H1 (cell line): Measurements from ENCODE around the gene FAS. TPM values are rescaled to one million over a fixed set of nuclear protein-coding genes. Genes with fewer than 3 reads are reported as not detected.

Source experiments
- CTCF ChIA-PET: fragments of 300-600 bp; sonication (Branson Sonifier 250); formaldehyde crosslinking; loops from one replicate; lab custom pipeline; 2021; ENCODE audit not compliant: partially characterized antibody; lab: Charles Lee
- POLR2A ChIA-PET: fragments of 300-600 bp; sonication (Branson Sonifier 250); formaldehyde crosslinking; loops from one replicate; lab custom pipeline; 2021; ENCODE audit warnings: inconsistent platforms; ENCODE audit not compliant: partially characterized antibody; lab: Charles Lee
- DNase-seq, 2 experiments: peaks; one replicate each; pipeline versions ENCODE4 v3.0.0 to v3.0.0-alpha.2; 2010 to 2022; ENCODE audit warnings: low spot score in 2 of 2, low read depth in 1 of 2, mixed read lengths in 1 of 2
- FAIRE-seq: peaks from 2 replicates; lab custom pipeline; 2011; peaks lifted over from hg19 to GRCh38; lab: Jason Lieb, UNC
- H2AFZ ChIP-seq: 2 replicates; pipeline ENCODE4 v1.8.1; 2012; ENCODE audit warnings: low read length, inconsistent platforms
- H2AK5ac ChIP-seq: 2 replicates; pipeline ENCODE4 v1.6.1; 2013; ENCODE audit warnings: low read depth, low read length
- H2BK120ac ChIP-seq: replicated peaks from 2 replicates; pipeline ENCODE3; 2013; ENCODE audit warnings: low read depth, low read length, inconsistent platforms
- H2BK12ac ChIP-seq: 2 replicates; pipeline ENCODE4 v1.6.1; 2013; ENCODE audit warnings: low read depth, low read length
- H2BK15ac ChIP-seq: 2 replicates; pipeline ENCODE4 v1.6.1; 2013; ENCODE audit warnings: low read length
- H2BK20ac ChIP-seq: 2 replicates; pipeline ENCODE4 v1.6.1; 2013; ENCODE audit warnings: low read length
- H2BK5ac ChIP-seq: 2 replicates; pipeline ENCODE4 v1.6.1; 2013; ENCODE audit warnings: low read depth, low read length
- H3K14ac ChIP-seq: 2 replicates; pipeline ENCODE4 v1.6.1; 2013; ENCODE audit warnings: inconsistent platforms; ENCODE audit not compliant: insufficient read length
- H3K18ac ChIP-seq: 2 replicates; pipeline ENCODE4 v1.6.1; 2013; ENCODE audit warnings: low read length; ENCODE audit errors: extremely low read depth
- H3K23ac ChIP-seq: 2 replicates; pipeline ENCODE4 v1.6.1; 2013; ENCODE audit warnings: inconsistent platforms; ENCODE audit not compliant: insufficient read length
- H3K23me2 ChIP-seq: 2 replicates; pipeline ENCODE4 v1.6.1; 2013; ENCODE audit warnings: low read depth, low read length
- H3K27ac ChIP-seq: 2 replicates; pipeline ENCODE4 v1.6.1; 2011; ENCODE audit warnings: low read depth, low read length, inconsistent platforms
- H3K27me3 ChIP-seq, 4 experiments: replicated peaks in 1 of 4; 1 replicate in 1 of 4; 2 replicates in 3 of 4; pipeline versions ENCODE4 v1.6.1 to v1.8.1; 2011 to 2013; ENCODE audit warnings: low read length in 3 of 4, mild to moderate bottlenecking in 3 of 4, inconsistent platforms in 2 of 4, mixed read lengths in 2 of 4, moderate library complexity in 1 of 4; ENCODE audit not compliant: control insufficient read depth in 3 of 4, insufficient read depth in 3 of 4; ENCODE audit errors: extremely low read depth in 1 of 4
- H3K36me3 ChIP-seq, 4 experiments: 2 replicates each; pipeline versions ENCODE4 v1.6.1 to v1.8.1; 2011 to 2013; ENCODE audit warnings: mild to moderate bottlenecking in 4 of 4, low read length in 3 of 4, moderate library complexity in 2 of 4, control low read depth in 1 of 4, inconsistent platforms in 1 of 4; ENCODE audit not compliant: insufficient read depth in 4 of 4, control insufficient read depth in 2 of 4
- H3K4ac ChIP-seq: replicated peaks from 2 replicates; pipeline ENCODE3; 2013; ENCODE audit warnings: low read length, low read depth, mixed read lengths, inconsistent platforms; ENCODE audit not compliant: insufficient read length
- H3K4me1 ChIP-seq, 4 experiments: replicated peaks in 1 of 4; 1 replicate in 1 of 4; 2 replicates in 3 of 4; pipeline versions ENCODE4 v1.6.1 to v1.8.1; 2011 to 2013; ENCODE audit warnings: low read length in 3 of 4, inconsistent platforms in 2 of 4, mixed read lengths in 1 of 4; ENCODE audit not compliant: insufficient read depth in 4 of 4, control insufficient read depth in 3 of 4
- H3K4me2 ChIP-seq, 2 experiments: 2 replicates each; pipeline versions ENCODE4 v1.6.1 to v1.8.1; 2011 to 2013; ENCODE audit warnings: low read depth in 2 of 2, low read length in 2 of 2, control low read depth in 1 of 2, inconsistent platforms in 1 of 2, mild to moderate bottlenecking in 1 of 2; ENCODE audit not compliant: insufficient read depth in 1 of 2
- H3K4me3 ChIP-seq, 4 experiments: fragments of 200-600, 300-600 bp in 1 of 4; sonication (generic), shearing (Covaris generic), sonication (Bioruptor Twin) in 1 of 4; 2 replicates each; pipeline versions ENCODE4 v1.5.1 to v1.8.1; 2011 to 2016; ENCODE audit warnings: low read length in 4 of 4, low read depth in 3 of 4, control low read depth in 2 of 4, inconsistent platforms in 2 of 4, mild to moderate bottlenecking in 2 of 4, mixed read lengths in 1 of 4, moderate library complexity in 1 of 4; ENCODE audit not compliant: insufficient read depth in 2 of 4; ENCODE audit errors: extremely low read depth in 1 of 4
- H3K56ac ChIP-seq: replicated peaks from 2 replicates; pipeline ENCODE3; 2013; ENCODE audit warnings: low read depth, mild to moderate bottlenecking, mixed read lengths, low read length, inconsistent platforms; ENCODE audit not compliant: insufficient read length
- H3K79me1 ChIP-seq: 2 replicates; pipeline ENCODE4 v1.6.1; 2013; ENCODE audit warnings: low read depth, low read length, control low read depth
- H3K79me2 ChIP-seq, 2 experiments: 2 replicates each; pipeline versions ENCODE4 v1.6.1 to v1.8.1; 2012 to 2013; ENCODE audit warnings: low read length in 2 of 2, mild to moderate bottlenecking in 2 of 2, inconsistent platforms in 1 of 2; ENCODE audit not compliant: insufficient read depth in 2 of 2, control insufficient read depth in 1 of 2
- H3K9ac ChIP-seq, 4 experiments: replicated peaks in 1 of 4; 1 replicate in 1 of 4; 2 replicates in 3 of 4; pipeline versions ENCODE4 v1.6.1 to v1.8.1; 2011 to 2013; ENCODE audit warnings: low read depth in 3 of 4, low read length in 3 of 4, control low read depth in 2 of 4, mild to moderate bottlenecking in 2 of 4, moderate library complexity in 2 of 4, inconsistent platforms in 1 of 4; ENCODE audit errors: extremely low read depth in 1 of 4
- H3K9me3 ChIP-seq, 2 experiments: 2 replicates each; pipeline versions ENCODE4 v1.6.1 to v1.8.1; 2012 to 2013; ENCODE audit warnings: mild to moderate bottlenecking in 2 of 2, moderate library complexity in 2 of 2, control low read depth in 1 of 2, inconsistent platforms in 1 of 2, low read depth in 1 of 2, low read length in 1 of 2, mixed read lengths in 1 of 2; ENCODE audit not compliant: insufficient read depth in 2 of 2
- H4K20me1 ChIP-seq, 2 experiments: replicated peaks in 1 of 2; 2 replicates each; pipeline versions ENCODE3 to v1.8.1; 2011 to 2013; ENCODE audit warnings: inconsistent platforms in 2 of 2, low read length in 2 of 2, mild to moderate bottlenecking in 1 of 2; ENCODE audit not compliant: insufficient read depth in 2 of 2, control insufficient read depth in 1 of 2
- H4K5ac ChIP-seq: 2 replicates; pipeline ENCODE4 v1.6.1; 2013; ENCODE audit warnings: low read length, low read depth, mixed read lengths, inconsistent platforms; ENCODE audit not compliant: insufficient read length
- H4K8ac ChIP-seq: 2 replicates; pipeline ENCODE4 v1.8.0; 2013; ENCODE audit warnings: mild to moderate bottlenecking, moderate library complexity, low read length, inconsistent platforms; ENCODE audit not compliant: insufficient read depth; ENCODE audit errors: extremely low read depth
- H4K91ac ChIP-seq: replicated peaks from 2 replicates; pipeline ENCODE3; 2013; ENCODE audit warnings: low read length, mixed read lengths, inconsistent platforms; ENCODE audit not compliant: insufficient read length
- CHD1 ChIP-seq: IDR thresholded peaks from 2 replicates; pipeline ENCODE4 v1.6.1; 2012; ENCODE audit warnings: low read depth, low read length, improper control_type of control experiment
- CTBP2 ChIP-seq: IDR thresholded peaks from 2 replicates; pipeline ENCODE4 v1.7.0; 2011; ENCODE audit warnings: borderline replicate concordance, mild to moderate bottlenecking, moderate library complexity, mixed read lengths, low read length; ENCODE audit not compliant: insufficient read depth, insufficient read length
- EP300 ChIP-seq, 2 experiments: IDR thresholded peaks; 1 replicate in 1 of 2; 2 replicates in 1 of 2; pipeline ENCODE4 v1.6.1; 2011 to 2012; ENCODE audit warnings: low read depth in 2 of 2, low read length in 2 of 2, mild to moderate bottlenecking in 2 of 2, borderline replicate concordance in 1 of 2, inconsistent platforms in 1 of 2, moderate library complexity in 1 of 2
- GTF2F1 ChIP-seq: IDR thresholded peaks from 2 replicates; pipeline ENCODE4 v1.6.1; 2012; ENCODE audit warnings: low read depth, low read length, improper control_type of control experiment, borderline replicate concordance
- HDAC6 ChIP-seq: IDR thresholded peaks from one replicate; pipeline ENCODE4 v1.7.1; 2012; ENCODE audit warnings: low read depth, mild to moderate bottlenecking, inconsistent platforms, low read length, moderate library complexity
- JUN ChIP-seq: IDR thresholded peaks from 2 replicates; pipeline ENCODE4 v1.6.1; 2011; ENCODE audit warnings: low read depth, mild to moderate bottlenecking, improper control_type of control experiment, low read length
- RAD21 ChIP-seq, 2 experiments: IDR thresholded peaks in 1 of 2; conservative IDR thresholded peaks in 1 of 2; 2 replicates each; pipeline ENCODE4 v1.6.1; 2011; ENCODE audit warnings: low read depth in 2 of 2, low read length in 2 of 2, improper control_type of control experiment in 1 of 2, inconsistent platforms in 1 of 2, mild to moderate bottlenecking in 1 of 2, moderate library complexity in 1 of 2
- RBBP5 ChIP-seq: IDR thresholded peaks from 2 replicates; pipeline ENCODE4 v1.7.1; 2012; ENCODE audit warnings: low read depth, mild to moderate bottlenecking, inconsistent platforms, low read length, moderate library complexity, borderline replicate concordance
- SAP30 ChIP-seq: fragments of 300-600 bp; sonication (generic); IDR thresholded peaks from 2 replicates; pipeline ENCODE4 v1.7.1; 2012; ENCODE audit warnings: low read length, moderate library complexity, mild to moderate bottlenecking, inconsistent platforms; ENCODE audit not compliant: insufficient read depth, insufficient replicate concordance
- SIX5 ChIP-seq: IDR thresholded peaks from 2 replicates; pipeline ENCODE4 v1.6.1; 2011; ENCODE audit warnings: mild to moderate bottlenecking, low read depth, low read length
- SRF ChIP-seq: IDR thresholded peaks from 2 replicates; pipeline ENCODE4 v1.6.1; 2011; ENCODE audit warnings: mild to moderate bottlenecking, low read depth, low read length, moderate library complexity
- WGBS, 2 experiments: shearing (Covaris generic) in 1 of 2; methylation state at CpG; one replicate each; pipeline versions ENCODE4 v1.1.6 to v1.1.7; 2013 to 2015; ENCODE audit warnings: low lambda C conversion rate in 2 of 2, mixed read lengths in 2 of 2, inconsistent platforms in 1 of 2, low coverage in 1 of 2, missing lambda C conversion rate in 1 of 2; ENCODE audit not compliant: insufficient replicate concordance in 2 of 2, insufficient coverage in 1 of 2, insufficient read length in 1 of 2; ENCODE audit errors: extremely low coverage in 1 of 2, missing lambda C conversion rate in 1 of 2; 5-methylcytosine and 5-hydroxymethylcytosine counted together
- polyA plus RNA-seq, 7 experiments: library from polyadenylated mRNA; depleted of rRNA in 3 of 7; stranded (reverse) in 5 of 7; unstranded in 2 of 7; fragments of >200 nt in 5 of 7; fragments of 200-250 nt in 2 of 7; gene quantifications; 1 replicate in 5 of 7; 2 replicates in 1 of 7; 4 replicates in 1 of 7; pipeline versions ENCODE4 v1.2.1 to v1.2.3, GENCODE V29; 2011 to 2013; ENCODE audit warnings: missing spikeins in 2 of 7, mixed read lengths in 2 of 7
- total RNA-seq: library from RNA; stranded (reverse); fragmentation: NEBNext Ultra II Directional; extraction: Animal tissue kit (Norgen Biotek cat#: 25700); gene quantifications from 2 replicates; pipeline ENCODE4 v1.2.1, GENCODE V29; 2021
- TF ChIP-seq, protein P1 (sequence below): IDR thresholded peaks from 2 replicates; pipeline ENCODE4 v1.6.1; 2012; ENCODE audit warnings: inconsistent platforms

The FAS gene
- total and polyA plus RNA-seq, 2 of the 8 experiments (the other 6 are each of a cell fraction or from before 2014, with no cell fraction given), result 4.0 to 6.7 TPM

DNA sequence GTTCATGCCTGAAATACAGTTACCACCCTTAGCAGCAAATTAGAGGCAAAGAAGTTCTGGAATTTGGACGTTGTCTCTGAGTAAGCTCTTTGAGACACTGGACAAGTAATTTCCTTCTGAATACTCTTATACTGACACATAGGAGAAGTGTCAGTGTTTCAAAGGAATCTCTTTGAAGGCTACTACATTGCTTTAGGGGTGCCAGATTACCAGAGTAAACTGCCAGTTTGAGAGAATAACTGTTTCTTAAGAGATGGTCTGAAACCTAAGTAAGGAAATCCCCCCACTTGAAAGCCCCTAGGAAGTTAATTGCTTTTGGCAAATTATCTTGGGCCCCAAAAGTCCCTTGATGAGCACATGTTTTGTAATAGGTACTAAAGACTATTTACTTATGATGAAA, 3.4 kb downstream of the FAS start:
- Histone ChIP-seq H3K27ac (no peak overlapping the region; the same call in 1 of the 2 replicates), H2AK5ac (no peak overlapping the region), H3K23me2 (peaks cover 7% of the 10 kb centered on the region; the same call in 1 of the 2 replicates), H3K9me3 (no peaks in the 10 kb centered on the region), H3K4me1 (peaks cover 0 to 9% (median under 1%) of the 10 kb centered on the region in 4 experiments; a peak in 2 of 7 replicates), H3K36me3 (no peaks in the 10 kb centered on the region), H4K91ac (no peak overlapping the region), H3K79me1 (no peaks in the 10 kb centered on the region), H2BK12ac (no peak overlapping the region), H3K56ac (no peak overlapping the region), H4K5ac (no peak overlapping the region), H3K79me2 (no peaks in the 10 kb centered on the region; a peak in 1 of 4 replicates), H3K4me2 (peak overlapping the region in 1 of 2 experiments; percentile 48; a peak in 2 of 4 replicates), H4K8ac (no peak overlapping the region), H2AFZ (no peak overlapping the region), H3K4ac (no peak overlapping the region), H2BK20ac (no peak overlapping the region), H2BK120ac (no peak overlapping the region), H3K27me3 (peaks cover 0 to 13% (median 7%) of the 10 kb centered on the region in 4 experiments; a peak in 6 of 7 replicates), H3K18ac (no peak overlapping the region), H3K14ac (no peak overlapping the region), H3K4me3 (0 out of 8 replicates have a peak overlapping the region, but pooled peaks of 1 of the 4 experiments have one; percentile 11), H2BK5ac (no peak overlapping the region), H2BK15ac (no peak overlapping the region), H3K9ac (no peak overlapping the region), H3K23ac (no peak overlapping the region), H4K20me1 (no peaks in the 10 kb centered on the region)
- ChIA-PET POLR2A (no interaction called here), CTCF (interaction anchor here (0.7 to 2.2 kb wide), 9 partner anchors 9 to 224 kb away, joined by 3 to 9 read pairs (median 4); no protein-coding TSS in a partner anchor)
- no peak for DNase-seq
- 67% methylated on average over 1 of the region's 1 CpG; no CpG with 5 or more reads in 1 of the 2 experiments for WGBS, 2 experiments
- FAIRE-seq, result no peak
- no peak for TF ChIP-seq SAP30
- TF ChIP-seq EP300 (IDR thresholded peaks at IDR 0.05; ENCODE audit: borderline replicate concordance in 1 of 2, low read depth in 2 of 2, low read length in 2 of 2), result no peak
- no peak for TF ChIP-seq RBBP5
- no peak for TF ChIP-seq SIX5
- no peak for TF ChIP-seq RAD21 (IDR thresholded peaks at IDR 0.05 in 1 of 2, conservative IDR thresholded peaks at IDR 0.05 in 1 of 2; ENCODE audit: low read depth in 2 of 2, low read length in 2 of 2)
- TF ChIP-seq SRF, result no peak
- TF ChIP-seq CTBP2, result no peak
- TF ChIP-seq, protein P1, sequence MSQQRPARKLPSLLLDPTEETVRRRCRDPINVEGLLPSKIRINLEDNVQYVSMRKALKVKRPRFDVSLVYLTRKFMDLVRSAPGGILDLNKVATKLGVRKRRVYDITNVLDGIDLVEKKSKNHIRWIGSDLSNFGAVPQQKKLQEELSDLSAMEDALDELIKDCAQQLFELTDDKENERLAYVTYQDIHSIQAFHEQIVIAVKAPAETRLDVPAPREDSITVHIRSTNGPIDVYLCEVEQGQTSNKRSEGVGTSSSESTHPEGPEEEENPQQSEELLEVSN, result no peak
- TF ChIP-seq HDAC6, result no peak
- TF ChIP-seq GTF2F1, result no peak
- TF ChIP-seq CHD1, result no peak
- no peak for TF ChIP-seq JUN
